Measurements from ENCODE around the gene RFX4.
A peak's percentile ranks its signal among the peaks of the same experiment; 100 is the strongest.
"Not testable (repeated sequence)": the region's sequence is repeated elsewhere in the genome, so short reads cannot be mapped to it uniquely, and the experiment has no call there.

The RFX4 gene

DNA sequence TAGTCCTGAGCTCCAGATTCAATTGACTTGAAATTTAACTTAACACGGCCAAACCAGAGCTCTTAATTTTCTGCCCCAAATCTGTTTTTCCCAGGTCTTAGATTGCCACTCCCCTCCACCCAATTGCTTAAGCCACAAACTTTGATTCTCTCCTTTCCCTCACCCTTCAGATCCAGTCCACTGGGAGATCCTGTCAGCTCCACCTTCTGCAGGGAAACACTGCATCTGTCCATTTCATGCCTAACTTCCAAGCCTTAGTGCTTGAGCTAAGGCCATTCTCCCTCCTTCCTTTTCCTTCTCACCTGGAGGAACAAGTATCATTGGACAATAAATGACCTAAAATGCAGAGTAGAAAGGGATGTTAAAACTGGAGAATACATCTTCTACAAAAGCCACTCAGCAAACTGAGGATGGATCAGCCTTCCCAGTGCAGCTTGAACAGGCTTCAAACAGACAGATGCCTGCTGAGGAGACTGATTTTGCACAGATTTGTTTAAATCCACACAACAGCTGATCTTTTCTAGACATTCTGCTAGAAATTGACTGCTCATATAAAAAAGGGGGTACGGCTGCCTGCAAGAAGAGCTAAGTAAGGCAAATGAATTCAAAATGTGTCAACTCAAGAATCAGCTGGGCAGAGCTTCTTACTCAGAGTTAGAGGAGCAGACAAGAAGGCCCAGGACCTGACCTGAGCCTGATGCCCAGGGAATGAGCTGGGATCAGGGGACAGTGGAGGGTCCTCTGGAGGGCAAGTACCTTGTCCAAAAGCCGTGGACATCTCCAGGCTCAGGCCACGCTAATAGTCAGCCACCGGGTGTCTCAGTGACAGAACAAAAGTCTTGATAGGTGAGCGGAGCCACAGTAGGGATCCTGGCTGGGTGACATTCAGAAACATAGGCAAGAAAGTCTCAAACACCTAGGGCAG is 110.4 kb downstream of the RFX4 start:
- DNase-seq (ENCODE audit: low spot score): no peak

DNA sequence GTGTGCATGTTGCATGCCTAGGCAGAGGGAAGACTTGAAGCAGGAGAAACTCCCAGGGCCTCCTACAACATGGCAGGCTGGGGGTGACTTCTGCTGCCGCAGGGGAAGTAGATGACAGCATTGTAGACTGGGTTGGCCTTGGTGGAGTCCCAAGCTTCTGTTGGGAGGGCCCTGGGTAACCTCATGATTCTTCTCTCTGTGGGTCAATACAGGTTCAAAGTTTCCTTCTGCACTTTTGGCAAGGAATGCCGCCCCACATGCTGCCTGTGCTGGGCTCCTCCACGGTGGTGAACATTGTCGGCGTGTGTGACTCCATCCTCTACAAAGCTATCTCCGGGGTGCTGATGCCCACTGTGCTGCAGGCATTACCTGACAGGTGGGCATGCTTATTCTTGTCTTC is 113.3 kb downstream of the RFX4 start:
- no peak for DNase-seq (ENCODE audit: low spot score)

DNA sequence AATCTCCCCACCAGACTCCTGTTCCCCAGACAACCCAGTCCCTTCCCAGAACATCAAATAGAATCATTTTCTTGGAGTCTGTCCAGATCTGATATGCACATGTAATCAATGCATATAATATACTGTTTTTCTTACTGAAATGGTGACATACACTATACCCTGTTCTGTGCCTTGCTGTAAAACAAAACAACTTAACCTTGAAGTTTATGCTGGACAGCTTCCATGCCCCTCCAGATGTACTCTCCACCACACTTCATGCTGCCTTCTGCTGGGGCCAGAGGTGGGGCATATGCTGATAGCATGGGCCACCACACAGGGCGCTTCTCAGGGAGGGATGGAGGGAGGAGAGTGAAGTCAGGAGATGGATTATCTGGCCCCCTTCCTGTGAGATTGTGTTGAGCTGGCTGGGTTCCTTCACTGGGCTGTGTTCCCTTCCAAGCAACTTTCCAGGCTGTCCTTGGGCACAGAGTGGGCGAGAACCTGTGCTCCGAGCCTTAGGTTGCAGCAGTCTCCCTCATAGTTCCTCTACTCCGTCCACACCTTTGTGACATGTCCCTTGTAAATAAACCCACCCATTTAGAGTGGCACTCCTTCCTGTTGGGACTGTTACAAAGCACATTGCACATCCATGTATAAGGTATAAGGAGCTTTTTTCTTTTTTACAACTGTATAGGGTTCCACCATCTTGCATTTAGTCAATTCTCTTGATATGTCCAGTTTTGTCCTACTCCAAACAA is 114.0 kb downstream of the RFX4 start:
- DNase-seq (ENCODE audit: low spot score): no peak

DNA sequence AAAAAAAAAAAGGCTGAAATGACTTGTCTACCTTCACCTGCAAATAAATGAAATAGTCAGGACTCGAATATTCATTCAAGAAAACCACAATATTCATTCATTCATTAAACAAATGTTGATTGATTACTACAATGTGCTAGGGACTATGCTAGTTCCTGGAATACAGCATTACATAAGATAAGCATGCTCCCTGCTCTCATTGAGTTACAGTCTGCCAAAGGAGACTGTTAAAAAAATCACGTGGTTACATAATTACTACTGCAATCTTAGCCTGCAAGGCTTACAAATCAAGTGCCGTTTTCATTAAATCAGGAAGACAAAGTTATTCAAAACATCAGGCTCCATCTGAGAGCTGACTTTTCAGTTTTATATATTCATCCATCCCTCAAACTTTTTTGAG is 121.3 kb downstream of the RFX4 start:
- DNase-seq (ENCODE audit: low spot score): no peak

DNA sequence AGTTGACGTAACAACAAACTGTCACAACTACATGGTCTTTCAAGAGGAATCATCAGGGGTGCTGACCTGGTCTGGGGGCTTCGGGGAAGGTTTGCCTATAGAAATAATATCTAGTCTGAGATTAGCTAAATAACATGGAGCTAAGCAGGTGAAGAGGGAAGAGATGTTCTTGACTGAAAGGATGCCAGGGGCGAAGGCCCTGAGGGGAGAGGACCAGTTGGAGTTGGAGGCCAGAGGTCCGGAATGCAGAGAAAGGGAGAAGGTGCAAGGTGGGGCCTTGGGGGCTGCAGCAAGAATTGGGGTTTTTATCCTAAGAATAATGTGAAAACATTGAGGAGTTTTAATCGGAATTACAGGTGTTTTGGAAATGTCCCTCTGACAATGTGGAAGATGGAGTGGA is 123.2 kb downstream of the RFX4 start:
- DNase-seq (ENCODE audit: low spot score): no peak

DNA sequence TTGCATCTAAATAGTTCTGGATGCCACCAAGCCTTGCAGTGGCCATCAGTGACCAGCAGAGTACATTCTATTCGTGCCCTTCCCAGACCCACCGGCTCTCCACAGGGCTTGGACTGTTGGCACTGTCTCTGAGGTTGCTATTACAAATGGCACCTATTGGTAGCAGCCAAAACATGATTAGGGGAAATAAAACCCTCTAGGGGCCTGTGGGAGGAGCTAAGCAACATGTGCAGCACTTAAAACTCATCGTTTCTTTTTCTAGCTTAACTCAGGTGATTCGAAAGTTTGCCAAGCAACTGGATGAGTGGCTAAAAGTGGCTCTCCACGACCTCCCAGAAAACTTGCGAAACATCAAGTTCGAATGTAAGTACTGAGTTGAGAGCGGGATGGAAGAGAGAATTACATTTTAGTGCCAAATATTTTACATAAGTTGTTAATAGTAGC is 126.3 kb downstream of the RFX4 start:
- no peak for DNase-seq (ENCODE audit: low spot score)

DNA sequence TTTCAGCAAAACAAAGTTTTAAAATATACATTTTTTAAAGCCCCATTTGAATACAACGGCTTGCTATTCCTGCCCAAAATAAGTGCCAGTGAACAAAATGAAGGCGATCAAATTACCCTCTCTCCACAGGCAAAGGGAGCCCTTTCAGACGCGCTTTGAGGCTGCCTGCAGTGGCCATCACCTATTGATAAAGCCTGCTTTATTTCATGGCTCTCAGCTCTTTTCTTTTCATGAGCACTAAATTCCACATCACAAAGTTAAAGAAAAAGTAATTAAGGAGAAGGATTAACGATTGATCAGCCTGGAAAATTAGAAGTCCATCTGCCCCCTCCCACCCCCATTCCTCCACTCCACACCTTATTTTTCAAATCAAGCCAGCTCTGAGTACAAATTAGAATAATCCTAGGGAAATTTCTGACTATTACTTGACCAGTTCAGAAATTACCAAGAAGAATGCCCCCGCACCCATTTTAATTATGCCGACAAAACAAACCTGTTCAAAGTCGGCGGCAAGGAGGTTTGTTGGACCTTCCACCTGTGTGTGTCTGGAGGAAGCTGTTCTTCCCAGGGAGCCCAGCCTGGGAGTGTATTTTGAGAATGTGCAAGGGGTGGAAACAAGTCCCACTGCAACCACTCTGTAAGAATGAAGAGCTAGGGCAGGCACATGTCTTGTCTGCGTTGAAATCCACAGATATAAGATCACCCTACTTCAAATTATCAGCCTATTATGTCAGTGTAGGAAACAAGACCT is 127.5 kb downstream of the RFX4 start:
- DNase-seq (ENCODE audit: low spot score): no peak

DNA sequence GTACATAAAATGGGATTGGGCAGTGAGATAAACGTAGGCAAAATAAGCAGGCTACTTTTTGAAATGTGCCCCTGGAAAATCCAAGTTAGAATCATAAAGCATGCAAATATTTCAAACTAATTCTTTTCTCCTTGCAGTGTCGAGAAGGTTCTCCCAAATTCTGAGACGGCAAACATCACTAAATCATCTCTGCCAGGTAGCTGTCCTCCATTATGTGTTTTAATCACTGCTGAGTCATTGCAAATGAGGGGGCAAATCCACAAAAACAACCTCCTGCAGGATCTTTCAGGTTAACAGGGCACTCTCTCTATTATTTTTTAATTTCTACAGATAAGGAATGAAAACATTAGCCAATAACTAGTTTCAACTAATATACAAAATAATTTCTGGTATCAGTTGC is 128.5 kb downstream of the RFX4 start:
- no peak for DNase-seq (ENCODE audit: low spot score)

DNA sequence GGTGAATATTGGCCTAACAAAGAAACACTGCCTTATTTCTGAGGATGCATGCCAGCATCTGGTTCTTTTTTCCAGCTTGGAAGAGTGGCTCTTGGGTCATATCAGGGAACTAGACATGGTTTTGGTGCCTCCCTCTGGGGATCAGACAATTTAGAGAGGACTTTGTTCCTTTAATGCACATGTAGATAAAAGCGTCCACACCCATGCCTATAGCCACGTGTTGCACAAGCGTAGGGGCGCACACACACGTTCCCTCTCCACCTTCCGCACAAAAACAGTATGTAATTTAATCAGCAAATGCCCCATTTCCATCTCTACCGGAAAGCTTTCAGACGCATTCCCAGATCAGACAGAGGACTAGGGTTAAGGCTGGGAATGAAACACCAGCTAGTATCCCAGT is 130.0 kb downstream of the RFX4 start:
- DNase-seq (ENCODE audit: low spot score): no peak

DNA sequence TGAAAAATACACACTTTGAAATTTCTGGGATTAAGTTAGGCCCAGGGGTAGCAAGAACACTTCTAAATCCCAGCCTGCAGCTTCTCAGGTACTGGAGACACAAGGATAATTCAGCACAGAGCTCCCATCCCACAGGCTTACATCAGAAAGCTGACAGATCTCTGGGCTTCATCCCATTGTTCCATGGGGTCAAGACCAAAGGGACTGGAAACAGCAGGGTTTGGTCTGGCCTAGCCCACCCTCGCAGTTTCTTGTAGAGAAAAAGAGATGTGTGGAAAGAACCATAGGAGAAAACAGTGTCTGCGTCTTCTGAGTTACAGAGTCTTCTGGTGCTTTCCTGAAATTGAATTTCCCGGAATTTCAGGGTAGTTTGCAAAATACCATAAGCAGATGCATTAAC is 132.1 kb downstream of the RFX4 start:
- no peak for DNase-seq (ENCODE audit: low spot score)

DNA sequence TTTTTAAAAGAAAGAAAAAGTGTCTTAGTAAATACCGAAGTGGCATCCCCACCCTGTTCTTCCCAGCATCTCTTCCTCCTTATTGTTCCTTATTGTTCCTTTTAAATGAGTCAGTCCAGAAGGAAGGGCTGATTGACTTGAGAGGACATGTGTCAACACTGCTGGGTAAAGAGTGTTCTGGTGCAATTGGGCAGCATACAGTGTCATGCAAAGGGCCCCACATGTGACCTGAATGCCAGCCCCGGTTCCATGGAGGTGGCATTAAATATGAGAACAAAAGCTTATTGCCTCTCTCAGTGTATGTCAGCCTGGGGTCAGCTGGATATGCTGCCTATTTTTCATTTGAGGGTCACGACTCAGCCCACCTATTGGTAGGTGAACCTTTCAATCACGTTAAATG is 132.8 kb downstream of the RFX4 start:
- no peak for DNase-seq (ENCODE audit: low spot score)

DNA sequence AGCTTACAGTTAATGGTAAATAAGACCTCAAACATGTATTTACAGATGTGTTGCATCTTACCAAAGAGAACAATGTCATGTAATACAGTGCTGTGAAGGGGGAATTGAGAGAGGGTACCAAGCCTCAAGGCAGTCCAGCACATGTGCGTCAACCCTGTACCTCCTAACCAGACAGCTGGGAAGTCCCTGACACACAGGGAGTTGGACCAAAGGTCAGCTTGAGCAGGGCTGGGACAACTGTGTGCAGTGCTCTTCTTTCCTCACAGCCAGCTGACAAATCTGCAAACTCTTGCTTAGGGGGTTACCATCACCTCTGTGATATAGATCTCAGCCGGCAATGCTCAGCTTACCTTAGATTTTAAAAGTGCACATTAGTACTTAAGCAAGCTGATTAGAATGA is 134.9 kb downstream of the RFX4 start:
- no peak for DNase-seq (ENCODE audit: low spot score)

DNA sequence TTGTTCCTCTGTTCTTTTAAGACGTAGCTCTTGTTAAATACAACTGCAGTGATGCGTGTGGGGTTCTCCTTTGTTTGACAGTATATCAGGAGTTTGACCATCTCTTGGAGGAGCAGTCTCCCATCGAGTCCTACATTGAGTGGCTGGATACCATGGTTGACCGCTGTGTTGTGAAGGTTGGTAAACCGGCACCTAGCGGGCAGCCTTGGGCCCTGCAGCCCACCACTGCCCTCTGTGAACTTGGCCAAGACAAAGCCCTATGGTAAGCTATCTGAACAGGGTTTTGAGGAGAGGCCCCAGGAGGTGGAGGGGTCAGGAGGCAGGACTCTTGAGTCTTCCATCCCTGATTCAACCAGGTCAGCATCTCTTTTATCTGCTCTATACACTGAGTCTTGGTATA is 137.1 kb downstream of the RFX4 start:
- no peak for DNase-seq (ENCODE audit: low spot score)

DNA sequence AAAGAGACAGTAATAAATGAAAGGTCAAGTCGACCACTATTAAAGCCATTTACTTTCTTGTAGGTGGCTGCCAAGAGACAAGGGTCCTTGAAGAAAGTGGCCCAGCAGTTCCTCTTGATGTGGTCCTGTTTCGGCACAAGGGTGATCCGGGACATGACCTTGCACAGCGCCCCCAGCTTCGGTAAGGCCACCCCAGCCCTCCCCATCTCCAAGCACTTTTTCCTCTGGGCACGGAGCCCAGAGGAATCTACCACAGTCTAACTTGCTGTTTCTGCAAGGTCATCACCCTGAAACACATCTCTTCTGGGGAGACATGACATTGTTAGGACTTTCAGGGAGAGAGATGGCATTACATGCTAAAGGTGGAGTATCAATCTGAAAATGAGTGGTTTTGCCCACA is 137.9 kb downstream of the RFX4 start:
- no peak for DNase-seq (ENCODE audit: low spot score)

DNA sequence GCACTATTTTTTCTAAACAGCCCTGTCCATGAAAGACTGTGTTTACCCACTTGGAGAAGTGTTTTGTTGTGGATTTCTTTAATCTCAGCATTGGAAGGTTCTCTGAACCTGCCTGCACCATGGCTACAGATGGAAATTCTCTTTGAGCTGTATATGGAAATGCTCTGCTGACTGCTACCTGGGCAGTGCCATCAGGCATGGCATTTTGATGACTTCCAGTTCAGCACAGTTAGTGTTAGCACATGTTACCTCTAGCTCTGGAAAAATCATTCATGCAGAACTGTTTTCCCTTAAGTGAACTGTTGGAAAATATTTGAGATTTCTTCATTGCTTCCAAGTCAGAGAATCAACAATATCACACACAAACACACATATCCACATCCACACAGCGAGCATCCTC is 139.1 kb downstream of the RFX4 start:
- DNase-seq (ENCODE audit: low spot score): peak; percentile 32

DNA sequence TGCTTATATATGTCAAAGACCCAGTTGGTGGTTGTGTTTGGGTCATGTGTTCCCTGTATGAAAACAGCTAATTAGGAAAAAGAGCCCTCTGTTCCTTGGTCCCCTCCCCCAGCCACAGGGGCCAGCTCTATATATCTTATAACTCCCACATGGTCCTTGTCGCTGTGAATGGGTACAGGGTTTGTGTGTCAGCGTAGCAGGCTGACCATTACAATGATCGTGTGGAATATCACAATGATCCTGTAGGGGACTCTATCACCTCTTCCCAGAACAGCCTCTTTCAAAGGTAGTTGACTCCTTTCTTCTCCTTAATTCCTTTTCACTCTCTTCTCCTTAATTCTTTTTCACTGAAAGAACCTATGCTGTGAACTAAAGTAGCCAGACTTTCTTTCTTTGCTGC is 140.0 kb downstream of the RFX4 start:
- no peak for DNase-seq (ENCODE audit: low spot score)

DNA sequence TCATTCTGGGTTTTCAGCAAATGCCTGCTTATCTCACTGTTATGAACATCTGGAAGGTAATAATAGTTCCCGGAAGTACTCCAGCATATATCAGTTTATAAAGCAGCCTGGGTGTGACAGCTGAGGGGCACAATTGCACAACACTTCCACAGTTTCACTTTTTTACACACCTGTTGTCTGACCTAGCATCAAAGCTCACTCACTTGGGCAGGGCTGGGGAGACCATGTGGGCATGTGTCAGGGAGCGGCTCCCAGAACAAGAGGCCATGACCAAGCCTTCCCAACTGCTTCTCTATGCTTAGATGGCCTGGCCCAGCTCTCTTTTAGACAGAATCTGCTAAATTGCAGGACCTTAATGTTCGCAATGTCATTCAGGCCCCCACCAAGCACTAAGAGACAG is 140.6 kb downstream of the RFX4 start:
- no peak for DNase-seq (ENCODE audit: low spot score)

DNA sequence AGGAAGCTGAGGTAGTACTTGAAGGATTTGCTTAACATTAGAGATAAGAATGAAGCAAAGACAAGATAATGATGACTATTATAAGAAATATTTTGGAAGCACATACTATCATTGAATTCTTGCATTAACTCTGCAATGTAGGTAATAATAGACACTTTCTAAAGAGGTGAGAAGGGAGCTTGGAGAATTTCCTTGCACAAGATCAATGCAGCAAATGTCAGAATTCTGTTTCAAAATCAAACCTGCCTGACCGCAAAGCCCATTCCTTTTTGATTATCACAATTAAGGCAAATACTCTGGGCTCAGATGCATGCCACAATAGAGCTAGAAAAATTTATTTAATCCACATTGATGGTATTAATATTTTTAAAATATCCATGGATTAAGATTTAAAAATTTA is 141.3 kb downstream of the RFX4 start:
- DNase-seq (ENCODE audit: low spot score): no peak

DNA sequence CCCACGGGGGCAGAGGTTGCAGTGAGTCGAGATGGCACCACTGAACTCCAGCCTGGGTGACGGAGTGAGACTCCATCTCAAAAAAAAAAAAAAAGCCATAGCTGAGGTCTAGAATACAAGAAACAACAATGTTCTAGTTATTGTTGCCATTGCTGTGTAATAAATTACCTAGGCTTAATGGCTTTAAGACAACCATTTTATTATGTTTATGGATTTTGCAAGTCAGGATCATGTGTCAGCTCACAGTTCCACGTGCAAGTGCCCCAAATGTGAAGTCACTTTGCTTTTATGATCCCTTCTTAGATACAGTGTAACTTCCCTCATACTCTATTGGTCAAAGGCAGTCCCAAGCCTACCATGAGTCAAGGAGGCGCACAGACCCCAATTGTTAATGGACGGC is 142.1 kb downstream of the RFX4 start:
- no peak for DNase-seq (ENCODE audit: low spot score)

DNA sequence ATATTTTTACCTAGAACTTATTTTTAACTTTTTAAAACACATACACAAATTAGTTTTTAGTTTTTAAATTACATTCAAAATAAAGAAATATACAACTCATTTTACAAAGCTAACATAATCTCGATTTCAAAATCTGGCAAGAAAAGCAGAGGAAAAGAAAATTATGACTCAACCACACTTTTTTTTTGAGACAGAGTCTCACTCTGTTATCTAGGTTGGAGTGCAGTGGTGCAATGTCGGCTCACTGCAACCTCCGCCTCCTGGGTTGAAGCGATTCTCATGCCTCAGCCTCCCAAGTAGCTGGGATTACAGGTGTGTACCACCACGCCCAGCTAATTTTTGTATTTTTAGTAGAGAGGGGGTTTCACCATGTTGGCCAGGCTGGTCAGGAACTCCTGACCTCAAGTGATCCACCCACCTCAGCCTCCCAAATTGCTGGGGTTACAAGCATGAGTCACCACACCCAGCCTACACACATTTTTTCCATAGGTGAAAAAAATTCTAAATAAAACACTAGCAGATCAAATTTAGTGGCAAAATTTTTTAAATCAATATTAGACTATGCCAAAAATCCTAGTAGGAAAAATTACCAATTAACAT is 143.9 kb downstream of the RFX4 start:
- DNase-seq (ENCODE audit: low spot score): not testable (repeated sequence)

DNA sequence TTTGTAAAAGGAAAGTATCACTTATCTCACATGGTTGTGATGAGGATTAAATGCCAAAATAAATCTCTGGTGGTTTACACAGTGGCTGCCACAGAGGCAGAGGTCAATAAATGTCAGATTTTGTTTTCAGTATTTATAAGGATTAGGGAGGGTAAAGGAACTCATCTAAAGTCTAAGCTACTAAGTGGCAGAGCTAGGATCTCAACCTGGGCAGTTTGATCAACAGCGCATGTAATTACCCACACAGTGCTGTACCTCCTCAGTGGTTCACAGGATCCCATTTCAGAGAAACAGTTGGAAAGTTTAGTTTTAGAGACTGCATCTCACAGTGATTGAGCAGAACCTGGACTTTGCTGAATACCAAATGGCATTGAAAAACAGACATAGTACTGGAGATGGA is 146.8 kb downstream of the RFX4 start:
- DNase-seq (ENCODE audit: low spot score): no peak

DNA sequence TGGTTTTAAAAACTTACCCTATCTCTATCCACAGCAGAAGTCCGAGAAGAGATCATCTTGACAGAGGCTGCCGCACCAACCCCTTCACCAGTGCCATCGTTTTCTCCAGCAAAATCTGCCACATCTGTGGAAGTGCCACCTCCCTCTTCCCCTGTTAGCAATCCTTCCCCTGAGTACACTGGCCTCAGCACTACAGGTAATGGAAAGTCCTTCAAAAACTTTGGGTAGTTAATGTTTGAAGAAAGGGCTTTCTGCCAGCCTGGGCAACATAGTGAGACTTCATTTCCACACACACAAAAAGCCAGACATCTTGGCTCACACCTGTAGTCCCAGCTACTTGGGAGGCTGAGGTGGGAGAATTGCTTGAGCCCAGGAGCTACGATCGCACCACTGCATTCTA is 150.1 kb downstream of the RFX4 start:
- no peak for DNase-seq (ENCODE audit: low spot score)

All from kidney tubule cell (primary cell).